Uterus (tissue), 2 donors: ENCODE measurements around the gene ADRA2C.

ENCODE experiments used
- POLR2A ChIP-seq, 2 donors: fragments of 450-650 bp; IDR thresholded peaks; one replicate each; pipeline ENCODE4 v1.6.1; 2016; ENCODE audit warnings: antibody characterized with exemption in 2 of 2, mild to moderate bottlenecking in 1 of 2, moderate library complexity in 1 of 2
- TF ChIP-seq, protein P1 (sequence below), 4 experiments: fragments of 200-600 bp in 2 of 4; fragments of 450-650 bp in 2 of 4; sonication (generic) in 2 of 4; IDR thresholded peaks; one replicate each; pipeline ENCODE4 v1.5.1; 2016 to 2019; ENCODE audit warnings: antibody characterized with exemption in 4 of 4, mild to moderate bottlenecking in 2 of 4, moderate library complexity in 1 of 4

DNA sequence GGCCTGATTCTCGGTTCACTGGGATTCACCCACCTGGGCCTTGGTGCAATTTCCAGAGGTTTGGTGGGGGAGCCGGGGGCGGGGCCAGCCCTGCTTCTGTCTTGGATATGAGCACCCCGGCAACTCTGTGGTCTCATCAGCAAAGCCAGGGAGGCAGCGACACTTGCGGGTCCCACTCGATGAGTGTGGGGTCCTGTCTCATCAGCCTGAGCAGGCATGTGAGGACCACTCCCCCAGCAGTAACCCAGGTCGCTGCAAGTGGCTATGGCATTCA is 19.0 kb downstream of the ADRA2C start:
- TF ChIP-seq POLR2A (IDR thresholded peaks at IDR 0.05) = no peak
- TF ChIP-seq, protein P1, sequence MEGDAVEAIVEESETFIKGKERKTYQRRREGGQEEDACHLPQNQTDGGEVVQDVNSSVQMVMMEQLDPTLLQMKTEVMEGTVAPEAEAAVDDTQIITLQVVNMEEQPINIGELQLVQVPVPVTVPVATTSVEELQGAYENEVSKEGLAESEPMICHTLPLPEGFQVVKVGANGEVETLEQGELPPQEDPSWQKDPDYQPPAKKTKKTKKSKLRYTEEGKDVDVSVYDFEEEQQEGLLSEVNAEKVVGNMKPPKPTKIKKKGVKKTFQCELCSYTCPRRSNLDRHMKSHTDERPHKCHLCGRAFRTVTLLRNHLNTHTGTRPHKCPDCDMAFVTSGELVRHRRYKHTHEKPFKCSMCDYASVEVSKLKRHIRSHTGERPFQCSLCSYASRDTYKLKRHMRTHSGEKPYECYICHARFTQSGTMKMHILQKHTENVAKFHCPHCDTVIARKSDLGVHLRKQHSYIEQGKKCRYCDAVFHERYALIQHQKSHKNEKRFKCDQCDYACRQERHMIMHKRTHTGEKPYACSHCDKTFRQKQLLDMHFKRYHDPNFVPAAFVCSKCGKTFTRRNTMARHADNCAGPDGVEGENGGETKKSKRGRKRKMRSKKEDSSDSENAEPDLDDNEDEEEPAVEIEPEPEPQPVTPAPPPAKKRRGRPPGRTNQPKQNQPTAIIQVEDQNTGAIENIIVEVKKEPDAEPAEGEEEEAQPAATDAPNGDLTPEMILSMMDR (IDR thresholded peaks at IDR 0.05) = no peak
